Measurements from ENCODE around the gene NFATC2. TPM values are rescaled to one million over a fixed set of nuclear protein-coding genes. Genes with fewer than 3 reads are reported as not detected.

Gene NFATC2
- total RNA-seq, 3 donors from 2014 or later, result 5.9 to 11.9 (median 10.2) TPM

DNA sequence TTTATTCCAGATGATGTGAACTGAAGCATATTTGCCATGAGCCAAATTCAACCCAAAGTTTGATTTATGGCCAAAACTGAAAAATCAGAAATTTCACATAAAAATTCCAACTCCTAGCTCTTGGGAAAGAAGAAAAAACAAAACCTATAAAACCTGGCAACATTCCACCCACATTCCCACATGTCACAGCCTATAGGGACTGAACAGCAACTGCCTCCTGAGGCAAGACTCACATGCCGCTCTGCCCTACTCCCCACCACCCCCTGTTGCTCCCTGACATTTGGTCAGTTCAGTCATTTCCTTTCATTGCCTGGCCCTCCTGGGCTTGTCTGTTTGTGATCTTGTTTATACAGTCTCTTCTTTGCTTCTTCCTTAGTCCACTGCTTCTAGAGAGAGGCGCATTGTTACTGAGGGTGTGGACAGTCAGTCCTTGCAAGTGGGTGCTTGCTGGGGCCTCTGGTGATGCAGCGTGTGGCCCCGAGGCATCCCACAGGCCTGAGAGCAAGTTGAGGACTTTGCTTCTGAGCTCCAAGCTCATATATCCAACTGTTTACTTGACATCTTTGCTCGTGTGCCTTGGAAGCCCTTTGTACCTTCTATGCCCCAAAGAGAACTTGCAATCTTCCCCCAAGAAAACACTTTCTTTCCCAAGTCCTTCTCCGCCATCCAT lies 31.4 kb downstream of the NFATC2 start:
- Histone ChIP-seq H3K27ac (no peak overlapping the region), H3K9me3 (no peaks in the 10 kb centered on the region), H3K4me1 (no peaks in the 10 kb centered on the region), H3K4me3 (no peak overlapping the region), H3K27me3 (no peaks in the 10 kb centered on the region), H3K36me3 (no peaks in the 10 kb centered on the region)
- no peak for DNase-seq (ENCODE audit: low spot score in 2 of 2)
- intact Hi-C loops (cut with DNase I; ENCODE audit: low total_unique reads), result no loop called here
- TF ChIP-seq POLR2AphosphoS5 (IDR thresholded peaks at IDR 0.05) (no peak), POLR2A (IDR thresholded peaks at IDR 0.05) (no peak)
- TF ChIP-seq, protein P1, sequence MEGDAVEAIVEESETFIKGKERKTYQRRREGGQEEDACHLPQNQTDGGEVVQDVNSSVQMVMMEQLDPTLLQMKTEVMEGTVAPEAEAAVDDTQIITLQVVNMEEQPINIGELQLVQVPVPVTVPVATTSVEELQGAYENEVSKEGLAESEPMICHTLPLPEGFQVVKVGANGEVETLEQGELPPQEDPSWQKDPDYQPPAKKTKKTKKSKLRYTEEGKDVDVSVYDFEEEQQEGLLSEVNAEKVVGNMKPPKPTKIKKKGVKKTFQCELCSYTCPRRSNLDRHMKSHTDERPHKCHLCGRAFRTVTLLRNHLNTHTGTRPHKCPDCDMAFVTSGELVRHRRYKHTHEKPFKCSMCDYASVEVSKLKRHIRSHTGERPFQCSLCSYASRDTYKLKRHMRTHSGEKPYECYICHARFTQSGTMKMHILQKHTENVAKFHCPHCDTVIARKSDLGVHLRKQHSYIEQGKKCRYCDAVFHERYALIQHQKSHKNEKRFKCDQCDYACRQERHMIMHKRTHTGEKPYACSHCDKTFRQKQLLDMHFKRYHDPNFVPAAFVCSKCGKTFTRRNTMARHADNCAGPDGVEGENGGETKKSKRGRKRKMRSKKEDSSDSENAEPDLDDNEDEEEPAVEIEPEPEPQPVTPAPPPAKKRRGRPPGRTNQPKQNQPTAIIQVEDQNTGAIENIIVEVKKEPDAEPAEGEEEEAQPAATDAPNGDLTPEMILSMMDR (IDR thresholded peaks at IDR 0.05), result no peak

- TF ChIP-seq POLR2AphosphoS5 (IDR thresholded peaks at IDR 0.05), result no peak
- TF ChIP-seq POLR2A (IDR thresholded peaks at IDR 0.05), result no peak
- TF ChIP-seq, protein P1 (IDR thresholded peaks at IDR 0.05), result no peak
- no peak for DNase-seq (ENCODE audit: low spot score in 2 of 2)
- Histone ChIP-seq H3K27me3 (no peaks in the 10 kb centered on the region), H3K36me3 (no peaks in the 10 kb centered on the region), H3K4me3 (no peak overlapping the region), H3K9me3 (no peaks in the 10 kb centered on the region), H3K27ac (no peak overlapping the region), H3K4me1 (no peaks in the 10 kb centered on the region)
- intact Hi-C loops (cut with DNase I; ENCODE audit: low total_unique reads), result no loop called here
These were observed 32.4 kb downstream of the NFATC2 start for GRCh38 chr20:51510169-51510568.

DNA sequence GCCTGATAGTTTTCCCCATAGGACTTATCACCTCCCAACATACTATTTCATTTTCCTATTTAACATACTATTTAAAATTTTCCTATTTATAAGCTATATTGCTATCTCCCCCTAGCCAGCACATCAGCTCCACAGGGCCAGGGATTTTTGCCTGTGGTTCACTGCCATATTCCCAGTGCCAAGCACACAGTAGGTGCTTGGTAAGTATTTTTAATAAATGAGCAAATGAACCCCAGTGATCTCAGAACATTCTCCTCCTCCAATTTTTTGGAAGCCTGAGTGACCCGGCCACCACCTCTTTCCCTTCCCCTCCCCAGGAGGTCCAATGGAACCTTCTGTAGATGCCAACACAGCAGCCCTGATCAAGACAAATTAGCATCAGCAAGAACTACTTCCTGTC lies 33.3 kb downstream of the NFATC2 start:
- H3K9me3 ChIP-seq, result no peaks in the 10 kb centered on the region
- H3K4me3 ChIP-seq, result no peak overlapping the region
- H3K27me3 ChIP-seq, result no peaks in the 10 kb centered on the region
- intact Hi-C loops (cut with DNase I; ENCODE audit: low total_unique reads), result no loop called here
- TF ChIP-seq, protein P1 (IDR thresholded peaks at IDR 0.05), result no peak
- TF ChIP-seq POLR2A (IDR thresholded peaks at IDR 0.05) (no peak), POLR2AphosphoS5 (IDR thresholded peaks at IDR 0.05) (no peak)
- H3K27ac ChIP-seq, result no peak overlapping the region
- H3K36me3 ChIP-seq, result no peaks in the 10 kb centered on the region
- no peaks in the 10 kb centered on the region for H3K4me1 ChIP-seq
- no peak for DNase-seq (ENCODE audit: low spot score in 2 of 2)

GRCh38 chr20:51508780-51509179 lies 33.7 kb downstream of the NFATC2 start:
- H3K27me3 ChIP-seq, result no peaks in the 10 kb centered on the region
- no peaks in the 10 kb centered on the region for H3K4me1 ChIP-seq
- H3K4me3 ChIP-seq, result no peak overlapping the region
- no peak for DNase-seq (ENCODE audit: low spot score in 2 of 2)
- no peak overlapping the region for H3K27ac ChIP-seq
- H3K9me3 ChIP-seq, result no peaks in the 10 kb centered on the region
- intact Hi-C loops (cut with DNase I; ENCODE audit: low total_unique reads), result no loop called here
- TF ChIP-seq POLR2AphosphoS5 (IDR thresholded peaks at IDR 0.05) (no peak), POLR2A (IDR thresholded peaks at IDR 0.05) (no peak)
- TF ChIP-seq, protein P1 (IDR thresholded peaks at IDR 0.05), result no peak
- H3K36me3 ChIP-seq, result no peaks in the 10 kb centered on the region

- Histone ChIP-seq H3K4me3 (no peak overlapping the region), H3K27ac (no peak overlapping the region)
These were observed 34.4 kb downstream of the NFATC2 start for GRCh38 chr20:51508158-51508557.

More at GRCh38 chr20:51508158-51508557, 34.4 kb downstream of the NFATC2 start:
- no peak for TF ChIP-seq POLR2A (IDR thresholded peaks at IDR 0.05)
- TF ChIP-seq POLR2AphosphoS5 (IDR thresholded peaks at IDR 0.05), result no peak
- TF ChIP-seq, protein P1 (IDR thresholded peaks at IDR 0.05), result no peak
- H3K27me3 ChIP-seq, result no peaks in the 10 kb centered on the region
- no peaks in the 10 kb centered on the region for H3K4me1 ChIP-seq
- no peaks in the 10 kb centered on the region for H3K36me3 ChIP-seq
- H3K9me3 ChIP-seq, result no peaks in the 10 kb centered on the region
- intact Hi-C loops (cut with DNase I; ENCODE audit: low total_unique reads), result no loop called here
- DNase-seq (ENCODE audit: low spot score in 2 of 2), result no peak

Measured in breast epithelium (tissue), 4 donors.